ENCODE results near the gene LRRFIP1.
"Not testable (repeated sequence)": the region's sequence is repeated elsewhere in the genome, so short reads cannot be mapped to it uniquely, and the experiment has no call there.

The LRRFIP1 gene

GRCh38 chr2:237666606-237667005 is 39.2 kb downstream of the LRRFIP1 start:
- no peak for DNase-seq

- DNase-seq: not testable (repeated sequence)
Measured at GRCh38 chr2:237667050-237667576, 39.7 kb downstream of the LRRFIP1 start.

DNA sequence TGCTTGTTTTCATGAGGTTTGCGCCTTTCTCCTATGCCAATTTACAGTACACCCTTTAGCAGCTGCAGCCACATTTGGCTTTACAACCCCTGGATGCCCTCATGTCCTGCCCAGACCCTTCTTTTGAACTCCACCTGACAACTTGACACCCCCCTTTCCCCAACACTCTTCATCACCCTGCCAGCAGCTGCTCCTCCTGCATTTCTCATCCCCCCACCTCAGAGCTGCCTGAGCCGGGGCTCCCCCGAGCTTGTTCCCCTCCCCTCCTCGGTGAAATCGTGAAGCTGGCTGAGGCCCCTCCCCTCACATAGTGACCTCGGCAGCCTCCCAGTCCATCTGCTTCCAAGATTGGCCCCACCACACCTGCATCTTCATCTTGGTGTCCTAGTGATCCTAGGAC is 40.5 kb downstream of the LRRFIP1 start:
- DNase-seq: no peak

DNA sequence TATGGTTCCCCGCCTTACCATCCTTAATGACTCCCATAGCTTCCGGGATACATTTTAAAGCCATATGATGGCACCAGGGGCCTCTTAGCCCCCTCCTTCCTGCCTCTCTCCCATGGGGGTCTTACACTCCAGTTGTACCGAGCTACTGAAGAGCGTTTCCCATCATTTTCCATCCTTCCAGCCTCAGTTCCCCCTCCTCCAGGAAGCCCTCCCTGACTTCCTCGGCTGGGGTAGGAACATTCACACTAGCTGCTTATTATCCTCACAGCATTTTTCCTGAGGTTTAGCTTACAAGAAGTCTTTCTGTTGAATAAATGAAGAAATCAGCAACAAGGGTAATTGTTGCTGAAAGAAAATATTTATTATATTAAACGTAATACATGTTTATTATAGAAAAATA is 41.1 kb downstream of the LRRFIP1 start:
- DNase-seq: no peak

GRCh38 chr2:237669283-237669627 is 41.9 kb downstream of the LRRFIP1 start:
- no peak for DNase-seq

GRCh38 chr2:237669628-237670392 is 42.4 kb downstream of the LRRFIP1 start:
- no peak for DNase-seq

DNA sequence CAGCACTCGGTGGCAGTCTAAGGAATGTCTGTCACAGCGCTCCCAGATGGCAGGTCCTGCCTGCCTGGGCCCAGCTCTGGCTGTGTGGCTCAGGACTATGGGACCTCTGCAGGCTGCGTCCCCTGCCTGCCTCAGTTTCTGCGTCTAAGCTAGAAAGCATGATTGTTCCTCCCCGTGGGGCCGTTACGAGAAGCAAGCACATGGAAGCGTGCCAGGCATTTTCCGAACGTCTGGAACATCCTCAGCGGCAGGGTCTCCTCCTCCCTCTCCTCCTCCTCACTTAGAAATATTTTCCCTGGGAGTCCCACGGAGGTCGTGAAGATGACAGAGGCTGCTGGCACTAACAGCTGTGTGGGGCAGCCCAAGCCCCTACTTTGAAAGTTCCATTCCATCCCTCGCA is 43.3 kb downstream of the LRRFIP1 start:
- DNase-seq: no peak

DNA sequence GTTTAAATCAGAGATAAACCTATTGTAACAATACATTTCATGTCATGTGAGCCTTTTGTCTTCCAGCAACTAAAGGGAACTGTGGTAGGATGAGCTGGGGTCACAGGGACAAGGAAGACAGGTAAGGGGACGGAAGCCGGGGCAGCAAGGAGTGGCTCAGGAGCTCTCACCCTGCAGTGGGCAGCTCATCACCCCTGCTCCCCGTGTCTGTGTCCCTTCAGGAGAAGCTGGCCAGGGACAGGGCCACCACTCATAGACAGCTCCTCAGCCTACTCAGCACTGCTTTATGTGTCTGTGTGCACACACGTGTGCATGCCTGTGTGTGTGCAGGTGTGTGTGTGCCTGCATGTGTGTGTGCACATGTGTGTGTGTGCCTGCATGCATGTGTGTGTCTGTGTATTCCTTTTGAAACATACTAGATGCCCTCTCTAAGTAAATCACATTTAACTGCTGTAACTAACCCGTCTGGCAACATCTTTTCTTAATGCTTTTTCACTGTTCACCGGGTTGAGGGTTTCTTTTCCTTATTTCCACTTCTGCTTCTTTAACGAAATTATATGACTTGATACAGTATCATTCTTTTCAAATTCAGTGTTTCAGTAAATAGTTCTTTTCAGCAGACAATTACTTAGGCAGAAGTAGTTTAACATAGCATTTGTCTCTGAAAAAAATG is 44.2 kb downstream of the LRRFIP1 start:
- no peak for DNase-seq

- DNase-seq: no peak
Measured at GRCh38 chr2:237672731-237673129, 45.3 kb downstream of the LRRFIP1 start.

- DNase-seq: no peak
Measured at GRCh38 chr2:237673130-237674001, 46.0 kb downstream of the LRRFIP1 start.

- no peak for DNase-seq
Measured at GRCh38 chr2:237674731-237675276, 47.4 kb downstream of the LRRFIP1 start.

DNA sequence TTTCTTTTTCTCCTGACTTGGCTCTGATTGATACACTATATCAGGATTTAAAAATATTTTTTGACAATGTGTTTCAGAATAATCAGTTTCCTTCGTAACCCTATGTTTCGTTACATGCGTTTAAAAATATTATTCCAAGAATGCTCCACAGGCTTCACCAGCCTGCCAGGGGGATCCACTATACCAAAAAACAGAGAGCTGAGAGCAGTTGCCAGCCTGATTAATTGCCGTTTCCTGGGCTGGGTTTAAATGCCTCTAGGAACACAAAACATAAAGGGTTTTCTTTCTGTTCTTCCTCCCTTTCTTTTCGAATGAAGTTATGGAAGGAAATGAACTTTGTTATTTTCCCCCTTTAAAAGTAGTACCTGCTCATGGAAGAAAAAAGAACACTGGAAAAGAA is 47.9 kb downstream of the LRRFIP1 start:
- no peak for DNase-seq

DNA sequence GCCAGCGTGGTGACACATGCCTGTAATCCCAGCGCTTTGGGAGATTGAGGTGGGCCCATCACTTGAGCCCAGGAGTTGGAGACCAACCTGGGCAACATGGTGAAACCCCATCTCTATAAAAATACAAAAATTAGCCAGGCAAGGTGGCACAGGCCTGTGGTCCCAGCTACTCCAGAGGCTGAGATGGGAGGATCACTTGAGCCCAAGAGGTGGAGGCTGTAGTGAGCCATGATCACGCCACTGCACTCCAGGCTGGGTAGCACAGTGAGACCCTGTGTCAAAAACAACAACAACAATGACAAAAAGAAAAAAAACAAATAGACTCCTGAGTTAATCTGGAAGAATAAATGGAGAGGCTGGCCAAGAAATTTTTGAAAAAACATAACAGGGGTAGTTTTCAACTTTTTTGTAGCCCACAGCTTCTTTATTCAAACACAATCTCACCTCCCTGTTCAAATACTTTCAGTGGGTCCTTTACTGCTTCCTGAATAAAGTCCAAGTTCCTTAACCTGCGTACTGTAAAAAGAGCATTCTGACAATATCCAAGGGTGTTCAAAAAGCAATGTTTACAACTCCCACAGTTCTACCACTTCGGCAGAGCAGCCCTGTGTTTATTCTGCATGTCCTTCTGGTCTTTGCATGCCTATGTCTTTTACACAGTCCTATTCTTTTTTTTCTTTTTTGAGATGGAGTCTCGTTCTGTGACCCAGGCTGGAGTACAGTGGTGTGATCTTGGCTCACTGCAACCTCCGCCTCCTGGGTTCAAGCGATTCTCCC is 53.5 kb downstream of the LRRFIP1 start:
- no peak for DNase-seq

GRCh38 chr2:237682151-237682550 is 54.8 kb downstream of the LRRFIP1 start:
- DNase-seq: no peak

DNA sequence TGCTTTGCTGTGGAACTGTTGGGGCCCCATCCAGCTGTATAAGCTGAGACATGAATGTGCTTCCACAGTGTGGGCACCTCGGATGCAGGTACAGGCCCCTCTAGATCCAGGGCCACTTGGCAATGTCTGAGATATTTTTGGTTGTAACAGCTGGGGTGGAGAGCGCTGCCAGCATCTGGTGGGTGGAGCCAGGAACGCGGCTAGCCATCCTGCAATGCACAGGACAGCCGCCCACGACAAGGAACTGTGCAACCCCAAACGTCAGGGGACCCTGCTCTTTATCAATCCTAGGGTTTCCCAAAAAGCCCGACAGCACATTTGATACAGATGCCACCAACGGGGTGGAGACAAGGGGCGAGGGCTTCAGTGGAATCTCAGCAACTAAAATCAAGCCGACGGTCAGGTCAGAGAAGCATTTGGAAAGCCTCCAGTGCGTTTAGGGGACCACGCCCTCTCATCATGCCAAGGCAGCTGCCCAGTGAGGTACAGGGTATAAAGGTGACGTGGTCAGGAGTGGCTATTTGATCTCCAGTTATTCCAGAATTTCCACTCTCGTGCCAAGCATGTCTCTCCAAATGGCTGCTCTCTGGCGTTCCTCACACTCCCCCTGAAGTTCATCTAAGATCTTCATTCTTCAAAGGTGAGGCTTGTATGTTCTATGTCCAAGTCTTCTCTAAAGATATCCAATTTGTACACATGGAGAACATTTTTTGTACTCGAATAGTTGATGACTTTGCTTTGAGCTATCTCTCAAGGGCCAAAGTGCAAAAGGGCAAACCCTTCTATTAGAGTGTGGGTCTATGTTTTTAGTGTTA is 55.7 kb downstream of the LRRFIP1 start:
- no peak for DNase-seq

- no peak for DNase-seq
Measured at GRCh38 chr2:237685408-237685807, 58.0 kb downstream of the LRRFIP1 start.

- no peak for DNase-seq
Measured at GRCh38 chr2:237686659-237687136, 59.3 kb downstream of the LRRFIP1 start.

GRCh38 chr2:237688081-237688480 is 60.7 kb downstream of the LRRFIP1 start:
- no peak for DNase-seq

- not testable (repeated sequence) for DNase-seq
Measured at GRCh38 chr2:237688541-237688940, 61.2 kb downstream of the LRRFIP1 start.

- no peak for DNase-seq
Measured at GRCh38 chr2:237689336-237690131, 62.1 kb downstream of the LRRFIP1 start.

Measured in T1000 (cell line).